Stimulated activated CD4-positive, alpha-beta T cell treated with anti-CD3 and anti-CD28 coated beads, Interleukin-12 subunit alpha, Interleukin-12 subunit beta, amount 100 ng/mL, for 4 hours (primary cell): Measurements from ENCODE around the gene ANKRD10.

Experiments used
- DNase-seq: peaks from one replicate; pipeline ENCODE4 v3.0.0-alpha.2; 2020

ANKRD10 gene

DNA sequence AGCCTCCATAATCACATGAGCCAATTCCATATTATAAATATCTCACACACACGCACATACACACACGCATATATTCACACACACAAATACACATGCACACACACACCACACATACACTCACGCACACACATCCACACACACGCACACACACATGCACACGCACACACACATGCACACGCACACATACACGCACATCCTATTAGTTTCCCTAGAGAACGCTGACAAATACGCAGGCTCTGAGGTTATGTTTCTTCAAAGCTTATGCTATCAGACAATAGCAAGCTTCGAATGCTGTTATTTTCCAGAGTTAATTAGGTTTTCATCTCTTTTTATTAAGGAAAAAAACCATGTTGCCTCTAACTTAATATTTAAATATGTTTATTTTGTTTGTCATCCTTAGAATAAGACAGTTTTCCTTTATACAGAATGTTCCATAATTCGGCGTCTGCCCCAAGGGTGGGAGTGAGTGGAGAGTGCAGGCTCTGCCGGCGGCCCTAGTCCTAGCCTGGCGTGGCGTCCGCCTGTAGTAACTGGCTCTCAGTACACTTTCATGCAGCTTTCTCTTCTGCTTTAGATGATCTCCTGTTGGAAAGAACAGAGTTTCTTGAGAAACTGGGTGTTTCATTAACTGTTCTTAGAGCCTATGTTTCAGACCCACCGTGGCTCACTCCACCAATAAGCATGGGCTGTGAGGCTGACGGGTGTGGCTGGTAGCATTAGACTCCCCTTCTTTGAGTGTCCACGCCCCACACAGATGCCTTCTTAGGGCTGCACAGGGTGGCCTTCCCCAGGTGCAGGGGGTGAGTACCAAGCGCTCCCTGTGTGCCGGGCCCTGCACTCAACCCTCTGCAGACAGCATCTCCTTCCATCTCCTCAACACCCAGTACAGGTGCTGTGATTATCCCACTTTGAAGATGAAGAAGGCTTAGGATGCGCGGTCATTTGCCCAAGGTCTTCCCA lies 30.4 kb upstream of the ANKRD10 start:
- DNase-seq, result no peak

DNA sequence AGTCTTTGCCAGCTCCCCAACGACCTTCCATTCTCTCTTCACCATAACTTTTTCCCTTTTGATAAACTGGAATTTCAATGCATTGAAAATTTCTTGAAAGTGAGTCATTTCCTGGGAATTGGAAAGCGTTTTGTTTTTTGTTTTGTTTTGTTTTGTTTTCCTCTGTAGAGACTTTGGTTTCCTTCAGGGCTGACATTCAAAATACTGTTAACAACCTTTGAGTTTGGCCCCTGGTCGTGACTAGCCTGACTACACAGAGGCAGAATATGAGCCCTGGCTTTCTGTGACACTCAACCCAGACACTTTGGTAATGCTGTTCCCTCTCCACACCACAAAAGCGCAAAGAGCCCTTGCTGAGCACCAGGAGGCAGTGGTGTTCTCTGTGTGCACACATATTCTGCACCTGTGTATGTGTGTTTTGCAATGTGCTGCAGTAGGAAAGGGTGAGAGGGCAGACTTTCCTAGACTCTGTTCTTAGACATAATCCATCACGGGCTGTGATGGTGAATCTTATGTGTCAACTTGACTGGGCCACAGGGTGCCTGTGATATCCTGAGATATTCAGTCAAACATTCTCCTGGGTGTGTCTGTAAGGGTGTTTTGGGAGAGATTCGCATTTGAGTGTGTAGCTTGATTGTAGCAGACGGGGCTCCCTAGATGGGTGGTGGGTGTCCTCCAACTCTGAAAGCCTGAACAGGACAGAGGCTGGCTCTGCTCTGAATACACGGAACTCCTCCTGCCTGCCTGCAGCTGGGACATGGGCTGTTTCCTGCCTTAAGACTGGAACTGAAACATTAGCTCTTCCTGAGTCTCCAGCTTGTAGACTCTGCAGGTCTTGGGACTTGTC lies 29.5 kb upstream of the ANKRD10 start:
- DNase-seq, result no peak

DNA sequence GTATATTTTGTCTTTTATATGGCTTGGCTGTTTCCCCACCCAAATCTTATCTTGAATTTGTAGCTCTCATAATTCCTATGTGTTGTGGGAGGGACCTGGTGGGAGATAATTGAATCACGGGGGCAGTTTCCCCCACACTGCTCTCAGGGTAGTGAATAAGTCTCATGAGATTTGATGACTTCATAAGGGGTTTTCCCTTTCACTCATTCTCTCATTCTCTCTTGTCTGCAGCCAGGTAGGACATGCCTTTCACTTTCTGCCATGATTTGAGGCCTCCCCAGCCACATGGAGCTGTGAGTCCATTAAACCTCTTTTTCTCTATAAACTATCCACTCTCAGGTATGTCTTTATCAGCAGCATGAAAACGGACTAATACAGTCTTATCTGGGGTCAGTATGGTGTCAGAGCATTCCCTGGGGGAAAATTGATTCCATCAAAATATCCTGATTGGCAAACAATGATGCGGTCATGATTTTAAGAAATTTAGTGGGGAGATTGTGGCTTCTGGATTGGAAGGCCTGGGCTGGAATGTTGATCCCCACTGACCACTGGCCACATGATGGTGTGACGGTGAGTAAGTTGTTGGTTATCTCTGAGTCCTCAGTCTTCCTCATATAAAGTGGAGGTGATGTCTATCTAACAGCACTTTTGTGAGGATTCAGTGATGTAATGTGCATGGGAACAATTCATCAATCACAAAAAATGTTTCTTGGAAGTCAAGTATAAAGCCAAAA lies 27.5 kb upstream of the ANKRD10 start:
- DNase-seq, result peak; percentile 18

- DNase-seq, result no peak
Observed at GRCh38 chr13:110938662-110939421, 24.0 kb upstream of the ANKRD10 start.

GRCh38 chr13:110937511-110938285 lies 22.8 kb upstream of the ANKRD10 start:
- no peak for DNase-seq

- no peak for DNase-seq
Observed at GRCh38 chr13:110936519-110936918, 21.6 kb upstream of the ANKRD10 start.

DNA sequence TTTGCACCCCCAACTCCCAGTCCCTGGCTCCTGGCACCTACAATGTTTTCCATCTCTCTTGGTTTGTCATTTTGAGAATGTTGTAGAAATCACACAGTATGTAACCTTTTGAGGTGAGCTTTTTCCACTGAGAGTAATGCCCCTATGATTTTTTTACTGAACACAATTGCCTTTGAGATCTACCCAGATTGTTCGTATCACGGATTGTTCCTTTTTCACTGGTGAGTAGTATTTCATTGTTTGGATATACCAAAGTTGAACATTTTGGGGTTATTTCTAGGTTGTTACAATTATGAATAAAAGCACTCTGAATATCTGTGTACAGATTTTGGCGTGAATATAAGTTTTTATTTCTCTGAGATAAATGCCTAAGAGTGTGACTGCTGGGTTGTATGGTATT lies 17.7 kb upstream of the ANKRD10 start:
- no peak for DNase-seq

- DNase-seq, result no peak
Observed at GRCh38 chr13:110929104-110929777, 14.4 kb upstream of the ANKRD10 start.

DNA sequence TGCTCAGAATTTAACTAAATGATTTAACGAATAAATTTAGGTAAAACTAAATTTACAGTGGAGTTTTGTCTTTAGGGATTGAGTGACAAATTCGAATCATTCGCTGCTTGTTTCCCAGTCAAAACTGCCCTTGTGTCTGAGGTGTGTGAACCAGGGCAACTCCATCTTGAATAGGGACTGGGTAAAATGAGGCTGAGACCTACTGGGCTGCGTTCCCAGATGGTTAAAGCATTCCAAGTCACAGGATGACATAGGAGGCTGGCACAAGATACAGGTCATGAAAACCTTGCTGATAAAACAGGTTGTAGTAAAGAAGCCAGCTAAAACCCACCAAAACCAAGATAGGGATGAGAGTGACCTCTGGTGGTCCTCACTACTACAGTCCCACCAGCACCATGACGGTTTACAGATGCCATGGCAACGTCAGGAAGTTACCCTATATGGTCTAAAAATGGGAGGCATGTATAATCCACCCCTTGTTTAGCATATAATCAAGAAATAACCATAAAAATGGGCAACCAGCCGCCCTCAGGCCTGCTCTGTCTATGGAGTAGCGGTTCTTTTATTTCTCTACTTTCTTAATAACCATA lies 10.2 kb upstream of the ANKRD10 start:
- no peak for DNase-seq

- DNase-seq, result no peak
Observed at GRCh38 chr13:110924639-110924934, 9.7 kb upstream of the ANKRD10 start.

GRCh38 chr13:110923777-110924638 lies 9.1 kb upstream of the ANKRD10 start:
- no peak for DNase-seq

GRCh38 chr13:110923086-110923485 lies 8.2 kb upstream of the ANKRD10 start:
- DNase-seq, result no peak

- DNase-seq, result no peak
Observed at GRCh38 chr13:110922506-110922905, 7.6 kb upstream of the ANKRD10 start.

GRCh38 chr13:110921695-110922094 lies 6.8 kb upstream of the ANKRD10 start:
- DNase-seq, result no peak

DNA sequence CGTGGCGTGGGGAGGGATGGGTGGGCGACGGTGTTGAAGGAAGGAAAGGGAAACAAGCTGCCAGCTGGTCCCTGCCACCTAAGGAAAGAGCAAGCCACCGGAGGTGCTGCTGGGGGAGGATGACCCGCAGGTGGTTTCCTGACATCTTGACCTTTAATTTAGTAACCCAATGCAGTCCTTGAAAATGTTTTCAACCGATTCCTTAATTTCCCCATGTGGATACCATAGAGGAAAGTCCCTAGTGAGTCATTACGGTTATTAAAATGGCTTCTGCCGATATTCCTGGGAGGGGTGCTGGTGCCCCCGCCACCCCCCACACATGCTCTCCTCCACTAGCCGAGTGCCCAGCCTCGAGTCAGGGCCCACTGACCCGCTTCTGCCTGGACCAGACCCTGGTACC lies 6.3 kb upstream of the ANKRD10 start:
- no peak for DNase-seq

DNA sequence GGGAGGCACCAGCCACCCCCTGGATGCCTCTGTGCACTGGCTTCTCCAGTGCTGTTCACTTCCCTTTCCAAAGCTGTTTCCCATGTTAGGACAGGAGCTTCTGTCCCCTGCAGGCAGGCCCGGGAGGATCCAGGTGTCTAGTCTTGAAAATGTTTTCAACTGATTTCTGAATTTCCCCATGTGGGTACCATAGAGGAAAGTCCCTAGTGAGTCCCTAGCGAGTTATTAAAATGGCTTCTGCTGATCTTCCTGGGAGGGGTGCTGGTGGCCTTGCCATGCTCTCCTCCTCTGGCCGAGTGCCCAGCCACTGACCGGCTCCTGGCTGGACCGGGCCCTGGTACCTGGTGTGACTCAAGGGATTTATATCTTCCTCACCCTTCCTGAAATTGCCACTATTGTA lies 5.2 kb upstream of the ANKRD10 start:
- no peak for DNase-seq

DNA sequence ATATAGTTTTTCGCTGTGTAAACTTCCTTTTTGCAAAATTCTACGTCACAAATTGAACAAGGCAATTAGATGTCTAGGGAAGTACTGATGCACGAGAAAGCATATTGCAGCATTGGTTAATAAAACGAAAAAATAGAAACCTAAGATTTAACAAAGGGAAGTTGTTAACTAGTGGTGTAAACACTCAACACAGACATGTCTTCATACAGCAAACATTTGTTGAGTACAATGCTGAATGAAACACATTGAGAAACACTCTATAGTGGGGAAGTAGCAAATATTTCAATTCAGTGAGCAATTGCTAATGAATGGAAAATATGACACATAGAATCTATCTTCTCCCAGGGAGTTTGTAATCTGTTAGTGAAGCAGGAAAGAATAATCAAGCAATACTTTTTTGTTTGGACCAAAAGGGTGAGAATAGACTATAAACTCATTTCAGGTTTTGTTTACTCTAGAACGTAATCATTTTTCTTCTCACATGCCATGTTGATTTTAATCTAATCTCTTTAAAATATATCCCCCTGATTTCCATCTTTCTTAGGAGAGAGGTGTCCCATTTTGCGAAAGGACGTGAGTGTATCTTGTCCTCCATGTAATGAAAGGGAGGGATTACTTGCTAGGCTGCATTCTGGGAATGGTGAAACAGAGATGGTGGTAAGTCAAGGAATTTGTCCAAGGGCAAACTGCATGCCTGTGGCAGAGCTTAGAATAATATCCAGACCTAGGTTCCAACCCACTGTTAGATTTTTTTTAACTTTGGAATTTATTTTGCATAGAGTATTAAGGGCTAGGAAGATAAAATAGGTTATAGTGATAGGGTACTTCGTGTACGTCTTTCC lies 1.7 kb upstream of the ANKRD10 start:
- DNase-seq, result no peak

GRCh38 chr13:110915874-110916206 lies 971 bp upstream of the ANKRD10 start:
- DNase-seq, result no peak
